IMR-90 (cell line): ENCODE measurements around the gene PPY. TPM values are rescaled to one million over a fixed set of nuclear protein-coding genes. Genes with fewer than 3 reads are reported as not detected.

Experiments used
- ATAC-seq: fragments of 200-7000 bp; cut with Tn5 transposase; 2 replicates; pipeline ENCODE4 v1.9.1; 2020; ENCODE audit warnings: low read depth, mild to moderate bottlenecking, moderate library complexity
- BruUV-seq: library from RNA; stranded (reverse); fragments of 400-500 nt; replicated peaks from 2 replicates; lab custom pipeline; 2021; lab: Mats Ljungman, UMichigan
- CTCF ChIA-PET: fragments of 300-600 bp; formaldehyde crosslinking; extraction: SDS; loops from one replicate; lab custom pipeline; 2021; ENCODE audit warnings: antibody characterized with exemption; lab: Yijun Ruan, JAX
- POLR2A ChIA-PET: fragments of 300-600 bp; sonication (Branson Sonifier 250); formaldehyde crosslinking; loops from one replicate; lab custom pipeline; 2022; ENCODE audit warnings: antibody characterized with exemption; ENCODE audit not compliant: unreplicated experiment; lab: Charles Lee
- DNase-seq: peaks from one replicate; pipeline ENCODE4 v3.0.0; 2013
- H2AFZ ChIP-seq: replicated peaks from 2 replicates; pipeline ENCODE3; 2013; ENCODE audit warnings: low read length, mild to moderate bottlenecking; ENCODE audit not compliant: poor library complexity
- H2AK5ac ChIP-seq: 2 replicates; pipeline ENCODE4 v1.6.1; 2013; ENCODE audit warnings: low read depth, low read length, inconsistent platforms
- H2AK9ac ChIP-seq: replicated peaks from 2 replicates; pipeline ENCODE3; 2013; ENCODE audit warnings: mild to moderate bottlenecking, low read depth, low read length, moderate library complexity; ENCODE audit not compliant: poor library complexity
- H2BK120ac ChIP-seq: 2 replicates; pipeline ENCODE4 v1.6.1; 2013; ENCODE audit warnings: low read depth, low read length, inconsistent platforms
- H2BK15ac ChIP-seq: 3 replicates; pipeline ENCODE4 v1.6.1; 2013; ENCODE audit warnings: low read depth, low read length, inconsistent platforms
- H2BK20ac ChIP-seq: 2 replicates; pipeline ENCODE4 v1.6.1; 2013; ENCODE audit warnings: low read depth, mild to moderate bottlenecking, inconsistent platforms, low read length, moderate library complexity
- H2BK5ac ChIP-seq: 2 replicates; pipeline ENCODE4 v1.6.1; 2013; ENCODE audit warnings: mild to moderate bottlenecking, low read depth, low read length, inconsistent platforms; ENCODE audit not compliant: poor library complexity, severe bottlenecking
- H3K14ac ChIP-seq: replicated peaks from 2 replicates; pipeline ENCODE4 v1.6.1; 2013; ENCODE audit warnings: low read depth, low read length, inconsistent platforms
- H3K18ac ChIP-seq: 2 replicates; pipeline ENCODE4 v1.6.1; 2013; ENCODE audit warnings: low read depth, low read length, control low read depth
- H3K23ac ChIP-seq: 2 replicates; pipeline ENCODE4 v1.6.1; 2013; ENCODE audit warnings: low read depth, low read length, inconsistent platforms
- H3K27ac ChIP-seq: 2 replicates; pipeline ENCODE4 v1.5.1; 2013; ENCODE audit warnings: mild to moderate bottlenecking, control low read depth, low read length; ENCODE audit not compliant: insufficient read depth
- H3K27me3 ChIP-seq: 2 replicates; pipeline ENCODE4 v1.6.1; 2013; ENCODE audit warnings: low read length; ENCODE audit not compliant: control insufficient read depth, insufficient read depth
- H3K36me3 ChIP-seq: 2 replicates; pipeline ENCODE4 v1.6.1; 2013; ENCODE audit warnings: low read length, mixed read lengths; ENCODE audit not compliant: control insufficient read depth, insufficient read depth
- H3K4ac ChIP-seq: 2 replicates; pipeline ENCODE4 v1.6.1; 2013; ENCODE audit warnings: low read depth, low read length, inconsistent platforms
- H3K4me1 ChIP-seq: 2 replicates; pipeline ENCODE4 v1.6.1; 2013; ENCODE audit warnings: low read length, mixed read lengths; ENCODE audit not compliant: control insufficient read depth, insufficient read depth
- H3K4me2 ChIP-seq: 2 replicates; pipeline ENCODE4 v1.6.1; 2013; ENCODE audit warnings: low read depth, mild to moderate bottlenecking, control low read depth, low read length, moderate library complexity
- H3K4me3 ChIP-seq: 2 replicates; pipeline ENCODE4 v1.5.1; 2013; ENCODE audit warnings: low read depth, mild to moderate bottlenecking, control low read depth, low read length, moderate library complexity; ENCODE audit not compliant: insufficient read depth
- H3K56ac ChIP-seq: 2 replicates; pipeline ENCODE4 v1.6.1; 2013; ENCODE audit warnings: low read length, inconsistent platforms; ENCODE audit not compliant: insufficient read depth; ENCODE audit errors: extremely low read depth
- H3K79me1 ChIP-seq, 2 experiments: 2 replicates each; pipeline ENCODE4 v1.6.1; 2013; ENCODE audit warnings: low read length in 2 of 2, inconsistent platforms in 1 of 2, low read depth in 1 of 2
- H3K9ac ChIP-seq: 2 replicates; pipeline ENCODE4 v1.6.1; 2013; ENCODE audit warnings: low read depth, low read length, control low read depth
- H3K9me1 ChIP-seq: 2 replicates; pipeline ENCODE4 v1.6.1; 2013; ENCODE audit warnings: low read length, inconsistent platforms; ENCODE audit not compliant: insufficient read depth
- H3K9me3 ChIP-seq: 2 replicates; pipeline ENCODE4 v1.6.1; 2013; ENCODE audit warnings: low read length; ENCODE audit not compliant: control insufficient read depth, insufficient read depth
- H4K20me1 ChIP-seq: 2 replicates; pipeline ENCODE4 v1.6.1; 2013; ENCODE audit warnings: low read length, inconsistent platforms; ENCODE audit not compliant: insufficient read depth
- H4K5ac ChIP-seq: 2 replicates; pipeline ENCODE4 v1.6.1; 2013; ENCODE audit warnings: mild to moderate bottlenecking, low read depth, low read length, control low read depth
- H4K8ac ChIP-seq, 2 experiments: 2 replicates each; pipeline ENCODE4 v1.6.1; 2013; ENCODE audit warnings: low read depth in 2 of 2, low read length in 2 of 2, control low read depth in 1 of 2, inconsistent platforms in 1 of 2
- H4K91ac ChIP-seq: 2 replicates; pipeline ENCODE4 v1.6.1; 2013; ENCODE audit warnings: low read depth, low read length, inconsistent platforms; ENCODE audit not compliant: insufficient read depth
- BHLHE40 ChIP-seq: fragments of 150-350 bp; IDR thresholded peaks from 2 replicates; pipeline ENCODE4 v1.6.1; 2016; ENCODE audit warnings: mild to moderate bottlenecking, low read depth, low read length
- CEBPB ChIP-seq: IDR thresholded peaks from 2 replicates; pipeline ENCODE4 v1.6.1; 2012; ENCODE audit warnings: low read depth, low read length, improper control_type of control experiment
- CHD1 ChIP-seq: IDR thresholded peaks from 2 replicates; pipeline ENCODE4 v1.6.1; 2012; ENCODE audit warnings: low read depth, low read length, improper control_type of control experiment
- CTCF ChIP-seq: conservative IDR thresholded peaks from 2 replicates; pipeline ENCODE4 v1.5.1; 2012; ENCODE audit warnings: mild to moderate bottlenecking, low read depth, low read length, improper control_type of control experiment
- MAZ ChIP-seq: IDR thresholded peaks from 2 replicates; pipeline ENCODE4 v1.6.1; 2012; ENCODE audit warnings: low read depth, mild to moderate bottlenecking, low read length, improper control_type of control experiment, moderate library complexity, borderline replicate concordance
- MXI1 ChIP-seq: IDR thresholded peaks from 2 replicates; pipeline ENCODE4 v1.6.1; 2012; ENCODE audit warnings: low read depth, mild to moderate bottlenecking, low read length, moderate library complexity, borderline replicate concordance
- NFE2L2 ChIP-seq: fragments of 150-350 bp; IDR thresholded peaks from 2 replicates; pipeline ENCODE4 v1.6.1; 2016; ENCODE audit warnings: low read depth, mild to moderate bottlenecking, low read length
- RCOR1 ChIP-seq: IDR thresholded peaks from 2 replicates; pipeline ENCODE4 v1.6.1; 2012; ENCODE audit warnings: mild to moderate bottlenecking, low read length, improper control_type of control experiment; ENCODE audit not compliant: insufficient replicate concordance
- RFX5 ChIP-seq: IDR thresholded peaks from 2 replicates; pipeline ENCODE4 v1.8.0; 2012; ENCODE audit warnings: low read depth, mild to moderate bottlenecking, low read length, moderate library complexity
- USF2 ChIP-seq: fragments of 150-350 bp; IDR thresholded peaks from 2 replicates; pipeline ENCODE4 v1.6.1; 2017; ENCODE audit warnings: mild to moderate bottlenecking, antibody characterized with exemption, low read length, low read depth
- WGBS, 2 experiments: methylation state at CpG; one replicate each; pipeline versions ENCODE4 v1.1.5 to v1.1.7; 2013; ENCODE audit warnings: missing lambda C conversion rate in 2 of 2; ENCODE audit not compliant: insufficient read length in 1 of 2; ENCODE audit errors: extremely low coverage in 2 of 2; 5-methylcytosine and 5-hydroxymethylcytosine counted together
- dilution Hi-C: fragments of 300-500 bp; cut with HindIII; formaldehyde crosslinking; loops from one replicate; pipeline ENCODE4 v1.14.3; 2018; ENCODE audit warnings: low sequenced_read_pairs; ENCODE audit not compliant: unreplicated experiment
- in situ Hi-C: fragments of 300-500 bp; cut with MboI; formaldehyde crosslinking; loops from 3 replicates; pipeline ENCODE4 v1.14.3; 2019; ENCODE audit warnings: low sequenced_read_pairs, inconsistent platforms, mixed read lengths
- intact Hi-C: fragments of 100-400 bp; cut with micrococcal nuclease; formaldehyde crosslinking; loops from 2 replicates; pipeline ENCODE4 v1.10.0; 2022
- polyA plus RNA-seq, 3 experiments: library from polyadenylated mRNA; depleted of rRNA; stranded (reverse); fragments of >200 nt; gene quantifications; 2 replicates each; pipeline ENCODE4 v1.2.3, GENCODE V29; 2012; ENCODE audit warnings: low replicate concordance in 1 of 3
- total RNA-seq: library from RNA; depleted of rRNA; stranded (reverse); fragments of >200 nt; gene quantifications from 2 replicates; pipeline ENCODE4 v1.2.3, GENCODE V29; 2012

PPY gene
- total and polyA plus RNA-seq, 2 of the 4 experiments (the other 2 are of a cell fraction), result not detected

- H3K4ac ChIP-seq, result no peak overlapping the region
- H2AK9ac ChIP-seq, result no peak overlapping the region
- no peak overlapping the region for H3K18ac ChIP-seq
- no peak overlapping the region for H3K23ac ChIP-seq
- H4K5ac ChIP-seq, result no peak overlapping the region
- no peak for TF ChIP-seq RFX5
- no peak for TF ChIP-seq MAZ
- TF ChIP-seq RCOR1, result no peak
- no peak for TF ChIP-seq CTCF
- no peak for TF ChIP-seq CHD1
- no peak for TF ChIP-seq CEBPB
- TF ChIP-seq MXI1, result no peak
- no peak for TF ChIP-seq BHLHE40
- TF ChIP-seq NFE2L2, result no peak
- TF ChIP-seq USF2, result no peak
- no peak overlapping the region for H2AK5ac ChIP-seq
- no peak for DNase-seq
- no peak overlapping the region for H2AFZ ChIP-seq
- ChIA-PET POLR2A (no interaction called here), CTCF (interaction anchor here (0.6 kb wide), 1 partner anchor 14 kb away, joined by 3 read pairs; no protein-coding TSS in a partner anchor)
- H4K20me1 ChIP-seq, result no peaks in the 10 kb centered on the region
- no peaks in the 10 kb centered on the region for H3K79me1 ChIP-seq
- BruUV-seq, result no TSS peak
- no peak overlapping the region for H2BK15ac ChIP-seq
- no peak overlapping the region for H3K14ac ChIP-seq
- H3K36me3 ChIP-seq, result no peaks in the 10 kb centered on the region
- no peak overlapping the region for H3K4me3 ChIP-seq
- H3K27me3 ChIP-seq, result peaks cover 7% of the 10 kb centered on the region
- H4K91ac ChIP-seq, result no peak overlapping the region
- in situ Hi-C loops, result no loop called here
- H2BK120ac ChIP-seq, result no peak overlapping the region
- intact Hi-C loops, result no loop called here
- dilution Hi-C loops, result no loop called here
- WGBS, 2 experiments, result no CpG with 5 or more reads among the region's 4 CpGs
- no peaks in the 10 kb centered on the region for H3K4me1 ChIP-seq
- H3K9me3 ChIP-seq, result no peaks in the 10 kb centered on the region
- no peak overlapping the region for H3K27ac ChIP-seq
- H3K9me1 ChIP-seq, result no peaks in the 10 kb centered on the region
- ATAC-seq, result no peak
- no peak overlapping the region for H2BK20ac ChIP-seq
- no peak overlapping the region for H4K8ac ChIP-seq
- H3K9ac ChIP-seq, result no peak overlapping the region
- H3K4me2 ChIP-seq, result no peak overlapping the region
- H3K56ac ChIP-seq, result no peak overlapping the region
- no peak overlapping the region for H2BK5ac ChIP-seq
These were observed 49.7 kb downstream of the PPY start for GRCh38 chr17:43892647-43892952.
